ENCODE measurements around the gene GAL3ST2. TPM values are rescaled to one million over a fixed set of nuclear protein-coding genes. Genes with fewer than 3 reads are reported as not detected.

GAL3ST2 gene
- total and polyA plus RNA-seq, 2 of the 8 experiments (the other 6 are each of a cell fraction or from before 2014, with no cell fraction given), result not detected

GRCh38 chr2:241852116-241852980 lies 75.7 kb downstream of the GAL3ST2 start:
- CTCF ChIA-PET (ENCODE audit: partially characterized antibody), result interaction anchor here (1.0 to 1.6 kb wide), 3 partner anchors 16 to 128 kb away, joined by 3 to 4 read pairs (median 3); no protein-coding TSS in a partner anchor
- H3K23ac ChIP-seq (ENCODE audit: insufficient read length), result no peak overlapping the region
- DNase-seq (ENCODE audit: low read depth in 1 of 2, low spot score in 2 of 2) (peak in 1 of 2 experiments; percentile 42), FAIRE-seq (no peak)
- H3K36me3 ChIP-seq (ENCODE audit: control insufficient read depth in 2 of 4, insufficient read depth in 4 of 4, low read length in 3 of 4), result no peaks in the 10 kb centered on the region
- TF ChIP-seq EZH2 (IDR thresholded peaks at IDR 0.05; ENCODE audit: low read depth, low read length, severe bottlenecking) (no peak), SIRT6 (IDR thresholded peaks at IDR 0.05; ENCODE audit: low read length) (no peak), KDM1A (IDR thresholded peaks at IDR 0.05; ENCODE audit: borderline replicate concordance, low read length) (no peak), NANOG (IDR thresholded peaks at IDR 0.05; ENCODE audit: insufficient read depth, low read depth, low read length, poor library complexity, severe bottlenecking) (no peak), BCL11A (IDR thresholded peaks at IDR 0.05; ENCODE audit: low read depth in 2 of 2, low read length in 2 of 2) (no peak), GABPA (IDR thresholded peaks at IDR 0.05; ENCODE audit: borderline replicate concordance, insufficient read depth, low read length) (no peak), POLR2A (IDR thresholded peaks at IDR 0.05; ENCODE audit: control extremely low read depth in 1 of 2, low read depth in 2 of 2, low read length in 2 of 2) (no peak), ZNF274 (IDR thresholded peaks at IDR 0.05; ENCODE audit: borderline replicate concordance, extremely low read depth, low read length) (no peak)
- H3K4me2 ChIP-seq (ENCODE audit: insufficient read depth in 1 of 2, low read depth in 2 of 2, low read length in 2 of 2), result no peak overlapping the region
- no peak overlapping the region for H3K9ac ChIP-seq (replicated peaks in 1 of 4; ENCODE audit: extremely low read depth in 1 of 4, low read depth in 3 of 4, low read length in 3 of 4)
- H3K9me3 ChIP-seq (ENCODE audit: insufficient read depth in 2 of 2, low read depth in 1 of 2, low read length in 1 of 2), result no peaks in the 10 kb centered on the region
- 91% methylated on average over 19 of the region's 39 CpGs; no CpG with 5 or more reads in 1 of the 2 experiments for WGBS, 2 experiments (ENCODE audit: extremely low coverage in 1 of 2, insufficient coverage in 1 of 2, insufficient read length in 1 of 2, insufficient replicate concordance in 2 of 2, low coverage in 1 of 2, low lambda C conversion rate in 2 of 2, missing lambda C conversion rate in 1 of 2)
- H2BK120ac ChIP-seq (replicated peaks; ENCODE audit: low read depth, low read length), result no peak overlapping the region
- H3K18ac ChIP-seq (ENCODE audit: extremely low read depth, low read length), result no peak overlapping the region
- no peaks in the 10 kb centered on the region for H3K79me1 ChIP-seq (ENCODE audit: low read depth, low read length)
- POLR2A ChIA-PET (ENCODE audit: partially characterized antibody), result no interaction called here
- H2BK20ac ChIP-seq (ENCODE audit: low read length), result no peak overlapping the region
- no peak overlapping the region for H2BK15ac ChIP-seq (ENCODE audit: low read length)
- H3K27ac ChIP-seq (ENCODE audit: low read depth, low read length), result no peak overlapping the region
- no peak overlapping the region for H3K4ac ChIP-seq (replicated peaks; ENCODE audit: insufficient read length, low read depth, low read length)
- H3K14ac ChIP-seq (ENCODE audit: insufficient read length), result no peak overlapping the region
- no peak overlapping the region for H2BK12ac ChIP-seq (ENCODE audit: low read depth, low read length)
- no peak overlapping the region for H4K5ac ChIP-seq (ENCODE audit: insufficient read length, low read depth, low read length)
- no peaks in the 10 kb centered on the region for H3K27me3 ChIP-seq (replicated peaks in 1 of 4; ENCODE audit: control insufficient read depth in 3 of 4, extremely low read depth in 1 of 4, insufficient read depth in 3 of 4, low read length in 3 of 4)
- no peaks in the 10 kb centered on the region for H3K79me2 ChIP-seq (ENCODE audit: control insufficient read depth in 1 of 2, insufficient read depth in 2 of 2, low read length in 2 of 2)
- no peaks in the 10 kb centered on the region for H3K4me1 ChIP-seq (replicated peaks in 1 of 4; ENCODE audit: control insufficient read depth in 3 of 4, insufficient read depth in 4 of 4, low read length in 3 of 4)
- H3K4me3 ChIP-seq (ENCODE audit: extremely low read depth in 1 of 4, insufficient read depth in 2 of 4, low read depth in 3 of 4, low read length in 4 of 4), result no peak overlapping the region
- H4K91ac ChIP-seq (replicated peaks; ENCODE audit: insufficient read length, low read length), result no peak overlapping the region
- H2BK5ac ChIP-seq (ENCODE audit: low read depth, low read length), result no peak overlapping the region
- no peak overlapping the region for H2AFZ ChIP-seq (ENCODE audit: low read length)
- H3K56ac ChIP-seq (replicated peaks; ENCODE audit: insufficient read length, low read depth, low read length), result no peak overlapping the region
- H4K20me1 ChIP-seq (replicated peaks in 1 of 2; ENCODE audit: control insufficient read depth in 1 of 2, insufficient read depth in 2 of 2, low read length in 2 of 2), result no peaks in the 10 kb centered on the region
- H2AK5ac ChIP-seq (ENCODE audit: low read depth, low read length), result no peak overlapping the region
- peak overlapping the region; percentile 5; the same call in 1 of the 2 replicates for H4K8ac ChIP-seq (ENCODE audit: extremely low read depth, insufficient read depth, low read length)
- H3K23me2 ChIP-seq (ENCODE audit: low read depth, low read length), result no peaks in the 10 kb centered on the region

Data from H1 (cell line).